HG02840 (cell line): ENCODE results near the gene PEX13.
"Not testable (repeated sequence)": the region's sequence is repeated elsewhere in the genome, so short reads cannot be mapped to it uniquely, and the experiment has no call there.

Experiments used
- ATAC-seq: cut with Tn5 transposase; IDR thresholded peaks from one replicate; pipeline ENCODE4 v1.9.1; 2021; ENCODE audit warnings: mild to moderate bottlenecking, moderate library complexity, moderate number of reproducible peaks; ENCODE audit not compliant: unreplicated experiment, low FRiP score

The PEX13 gene

GRCh38 chr2:61006486-61007105 lies 10.9 kb upstream of the PEX13 start:
- ATAC-seq, result no peak

GRCh38 chr2:61009355-61009754 lies 8.2 kb upstream of the PEX13 start:
- no peak for ATAC-seq

DNA sequence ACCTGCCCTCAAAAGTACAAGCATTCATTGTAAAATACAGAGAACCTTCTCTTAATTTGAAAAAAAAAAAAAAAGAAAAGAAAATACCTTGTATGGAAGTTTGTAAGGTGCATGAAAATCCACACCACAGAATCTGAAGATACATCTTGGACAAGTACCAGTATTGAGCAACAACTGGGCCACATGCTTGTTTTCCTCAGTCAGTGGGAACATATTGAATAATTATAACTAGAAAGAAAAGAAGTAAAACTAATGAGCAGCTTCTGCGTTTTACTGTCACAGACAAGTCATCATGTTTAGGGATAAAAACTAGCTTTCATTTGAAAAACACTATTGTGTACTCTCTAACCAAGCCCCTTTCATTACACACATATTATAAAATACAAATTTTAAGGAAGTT lies 5.8 kb upstream of the PEX13 start:
- no peak for ATAC-seq

GRCh38 chr2:61012303-61012702 lies 5.2 kb upstream of the PEX13 start:
- not testable (repeated sequence) for ATAC-seq

DNA sequence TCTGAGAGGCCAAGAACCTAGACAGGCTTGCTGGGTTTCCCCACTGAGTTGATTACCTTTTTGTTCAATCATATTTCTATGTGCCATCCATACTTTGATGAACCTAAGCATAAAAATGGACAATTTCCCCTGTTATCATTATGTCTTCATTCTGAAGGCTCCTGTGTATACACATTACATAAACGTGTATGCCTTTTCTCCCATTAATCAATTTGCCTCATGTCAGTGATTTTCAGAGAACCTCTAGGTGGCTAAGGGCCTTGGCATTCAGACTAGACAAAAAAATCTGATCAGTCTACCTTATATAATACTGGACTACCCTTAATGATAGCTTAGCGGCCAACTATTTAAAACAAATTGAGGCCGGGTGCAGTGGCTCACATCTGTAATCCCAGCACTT lies 4.1 kb upstream of the PEX13 start:
- no peak for ATAC-seq

GRCh38 chr2:61014763-61015162 lies 2.8 kb upstream of the PEX13 start:
- ATAC-seq, result no peak

GRCh38 chr2:61015976-61016375 lies 1.5 kb upstream of the PEX13 start:
- no peak for ATAC-seq

GRCh38 chr2:61016392-61017002 lies 1.0 kb upstream of the PEX13 start:
- ATAC-seq, result no peak

- peak; percentile 63 for ATAC-seq
Observed at GRCh38 chr2:61017003-61017555, 441 bp upstream of the PEX13 start.

DNA sequence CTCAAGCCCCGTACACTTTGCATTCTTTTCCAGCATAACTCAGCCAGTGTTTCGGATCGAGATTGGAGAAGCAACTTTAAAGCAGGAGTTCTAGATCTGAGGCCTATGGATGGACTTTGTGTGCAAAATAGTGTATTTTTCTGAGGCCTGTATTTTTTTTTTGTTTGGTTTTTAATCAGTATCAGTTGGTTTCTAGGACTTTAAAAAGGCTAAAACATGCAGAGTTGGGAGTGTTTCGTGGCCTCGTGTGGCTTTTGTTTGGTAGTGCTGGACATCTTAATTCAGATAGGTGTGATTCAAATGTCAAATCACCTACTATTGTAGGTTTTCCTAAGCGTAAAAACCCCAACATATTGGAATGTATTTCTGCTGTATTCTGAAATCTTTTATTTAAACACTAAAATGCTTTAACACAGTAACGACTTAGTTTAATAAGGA lies 817 bp downstream of the PEX13 start:
- ATAC-seq, result peak; percentile 3

GRCh38 chr2:61018798-61019197 lies 1.3 kb downstream of the PEX13 start:
- ATAC-seq, result no peak

GRCh38 chr2:61021228-61021660 lies 3.7 kb downstream of the PEX13 start:
- no peak for ATAC-seq

DNA sequence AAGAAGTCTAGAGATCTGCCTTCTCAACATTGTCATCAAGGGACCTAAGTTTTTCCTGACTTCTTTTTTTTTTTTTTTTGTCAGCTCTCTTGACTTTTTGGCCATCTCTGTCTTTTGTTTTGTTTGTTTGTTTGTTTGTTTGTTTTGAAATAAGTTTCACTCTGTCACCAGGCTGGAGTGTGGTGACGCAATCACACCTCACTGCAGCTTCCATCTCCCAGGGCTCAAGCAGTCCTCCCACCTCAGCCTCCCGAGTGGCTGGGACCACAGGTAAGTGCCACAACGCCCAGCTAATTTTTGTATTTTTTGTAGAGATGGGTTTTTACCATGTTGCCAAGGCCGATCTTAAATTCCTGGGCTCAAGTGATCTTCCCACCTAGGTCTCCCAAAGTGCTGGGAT lies 6.2 kb downstream of the PEX13 start:
- no peak for ATAC-seq

DNA sequence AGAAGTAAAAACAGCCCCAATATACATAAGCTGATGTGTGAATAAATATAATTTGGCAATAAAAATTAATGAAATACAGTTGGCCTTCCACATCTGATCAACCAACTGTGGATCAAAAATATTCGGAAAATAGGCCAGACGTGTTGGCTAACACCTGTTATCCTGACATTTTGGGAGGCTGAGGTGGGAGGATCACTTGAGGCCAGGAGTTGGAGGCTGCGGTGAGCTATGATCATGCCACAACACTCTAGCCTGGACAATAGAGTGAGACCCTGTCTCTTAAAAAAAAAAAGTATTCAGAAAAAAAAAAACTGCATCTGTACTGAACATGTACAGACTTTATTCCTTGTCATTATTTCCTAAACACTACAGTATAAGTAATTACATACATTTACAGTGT lies 12.0 kb downstream of the PEX13 start:
- ATAC-seq, result no peak

- not testable (repeated sequence) for ATAC-seq
Observed at GRCh38 chr2:61034592-61034991, 17.1 kb downstream of the PEX13 start.

GRCh38 chr2:61036643-61037042 lies 19.1 kb downstream of the PEX13 start:
- not testable (repeated sequence) for ATAC-seq

- no peak for ATAC-seq
Observed at GRCh38 chr2:61042807-61043206, 25.3 kb downstream of the PEX13 start.

DNA sequence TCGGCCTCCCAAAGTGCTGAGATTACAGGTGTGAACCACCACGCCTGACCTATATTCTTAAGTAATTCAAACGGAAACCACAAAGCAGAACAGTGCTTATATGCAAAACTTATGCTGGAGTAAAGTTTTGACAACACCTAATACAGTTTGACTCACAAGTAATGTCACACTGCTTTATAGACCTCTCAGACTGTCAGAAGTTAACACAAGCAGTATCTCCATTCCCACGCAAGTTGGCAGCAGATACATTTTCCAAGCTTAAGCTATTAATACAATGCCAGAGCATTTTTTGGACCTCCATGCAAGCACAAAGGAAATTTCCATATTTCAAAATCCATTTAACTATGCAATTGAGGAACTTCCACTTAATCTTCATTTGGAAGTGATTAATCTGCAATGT lies 27.1 kb downstream of the PEX13 start:
- ATAC-seq, result no peak

DNA sequence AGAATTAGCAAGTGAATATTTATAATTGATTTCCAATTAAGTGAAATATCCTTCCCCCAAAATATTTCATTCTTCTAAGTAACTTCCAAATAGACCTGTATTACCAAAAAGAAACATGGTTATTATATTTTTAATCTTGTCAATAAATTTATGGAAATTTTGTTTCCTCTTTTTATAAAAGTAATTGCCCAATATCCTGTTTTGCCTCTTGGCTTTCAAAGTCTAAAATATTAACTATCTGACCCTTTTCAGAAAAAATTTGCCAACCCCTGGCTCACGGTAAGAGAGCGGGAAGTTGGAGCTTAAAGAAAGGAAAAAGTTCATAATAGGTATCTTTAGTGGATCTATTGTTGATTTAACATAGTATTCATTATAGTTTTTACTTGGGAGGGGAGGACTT lies 27.7 kb downstream of the PEX13 start:
- no peak for ATAC-seq

- ATAC-seq, result no peak
Observed at GRCh38 chr2:61045999-61046398, 28.5 kb downstream of the PEX13 start.

DNA sequence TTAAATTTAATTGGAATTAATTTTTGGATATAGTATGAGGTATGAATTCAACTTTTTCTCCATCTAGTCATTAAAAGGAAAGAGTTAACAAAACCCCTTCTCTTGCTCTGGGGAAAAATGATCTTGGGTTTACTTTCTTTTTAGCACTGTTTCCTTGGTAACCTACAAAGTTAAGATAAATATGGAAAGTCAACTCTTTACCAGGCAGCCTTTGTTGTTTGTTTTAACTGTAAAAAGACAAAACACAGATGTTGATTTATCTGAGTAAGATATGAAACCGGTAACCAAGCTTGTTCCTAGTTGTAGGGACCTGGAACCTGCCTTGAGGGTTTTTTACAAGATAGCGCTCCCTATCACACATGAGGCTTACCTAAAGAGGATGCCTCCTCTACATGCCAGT lies 38.0 kb downstream of the PEX13 start:
- no peak for ATAC-seq

DNA sequence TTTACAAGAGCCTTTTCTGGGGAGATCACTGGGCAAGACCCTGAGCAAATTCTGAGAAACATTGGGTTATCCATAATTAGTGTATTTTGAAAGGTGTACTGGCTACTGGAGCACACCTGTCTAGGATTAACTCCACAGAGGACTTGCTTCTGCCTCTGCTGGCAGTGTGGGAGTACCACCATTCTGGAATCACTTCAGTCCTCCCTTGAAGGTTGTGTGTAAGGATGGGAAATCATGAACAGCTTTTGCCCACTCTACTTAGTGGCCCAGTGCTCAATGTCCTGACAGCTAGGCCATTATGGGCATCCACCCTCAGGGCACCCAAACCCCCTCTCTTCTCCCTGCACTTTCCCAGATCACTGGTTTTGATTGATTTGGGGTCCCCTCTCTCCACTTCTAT lies 40.0 kb downstream of the PEX13 start:
- no peak for ATAC-seq
